OCI-LY1 (cell line): ENCODE measurements around the gene C1QTNF9B.
A peak's percentile ranks its signal among the peaks of the same experiment; 100 is the strongest.

ENCODE experiments used
- CTCF ChIP-seq: fragments of 200-600 bp; sonication (generic), shearing (Covaris generic); IDR thresholded peaks from 2 replicates; pipeline ENCODE4 v1.5.1; 2017; ENCODE audit warnings: mild to moderate bottlenecking, antibody characterized with exemption, low read length, moderate library complexity, mixed read lengths
- EZH2 ChIP-seq: fragments of 200-600 bp; sonication (generic), shearing (Covaris generic); IDR thresholded peaks from 2 replicates; pipeline ENCODE4 v1.8.0; 2017; ENCODE audit warnings: borderline replicate concordance, mixed run types, mild to moderate bottlenecking, antibody characterized with exemption, low read length, moderate library complexity, mixed read lengths

- TF ChIP-seq CTCF, result peak; percentile 48; the same call in 1 of the 2 replicates
- TF ChIP-seq EZH2, result no peak
These were observed 2.3 kb upstream of the C1QTNF9B start for GRCh38 chr13:23899555-23899954.
